K562 (cell line): ENCODE data around the gene COASY. TPM values are rescaled to one million over a fixed set of nuclear protein-coding genes. Genes with fewer than 3 reads are reported as not detected.
A peak's percentile ranks its signal among the peaks of the same experiment; 100 is the strongest.

Experiments
- CBX8 ChIP-seq: fragments of 200-600 bp; sonication (generic); IDR thresholded peaks from 2 replicates; pipeline ENCODE4 v1.6.1; 2012; ENCODE audit warnings: borderline replicate concordance, mixed run types, low read depth, mild to moderate bottlenecking, moderate library complexity, mixed read lengths, low read length, control low read depth, inconsistent platforms; ENCODE audit not compliant: poor library complexity, severe bottlenecking; ENCODE audit errors: extremely low read depth
- CCNT2 ChIP-seq: IDR thresholded peaks from 2 replicates; pipeline ENCODE4 v1.6.1; 2011; ENCODE audit warnings: borderline replicate concordance, low read depth, mild to moderate bottlenecking, moderate library complexity, mixed read lengths, low read length; ENCODE audit not compliant: insufficient read length; ENCODE audit errors: extremely low read depth
- CUX1 ChIP-seq: fragments of 200-800 bp; sonication (Bioruptor generic); IDR thresholded peaks from 2 replicates; pipeline ENCODE4 v1.6.1; 2016; ENCODE audit warnings: missing genetic modification characterization, missing compliant biosample characterization
- DPF2 ChIP-seq: fragments of 450-650 bp; IDR thresholded peaks from 2 replicates; pipeline ENCODE4 v1.6.1; 2016
- FOXJ2 ChIP-seq: fragments of 200-800 bp; sonication (Bioruptor generic); IDR thresholded peaks from 2 replicates; pipeline ENCODE4 v1.6.1; 2016; ENCODE audit warnings: missing genetic modification characterization, missing compliant biosample characterization
- GTF2F1 ChIP-seq: IDR thresholded peaks from 2 replicates; pipeline ENCODE4 v1.6.1; 2011; ENCODE audit warnings: low read depth, low read length, improper control_type of control experiment
- HDAC1 ChIP-seq, 2 experiments: fragments of 450-650 bp; IDR thresholded peaks; 2 replicates each; pipeline ENCODE4 v1.6.1; 2016 to 2017; ENCODE audit warnings: inconsistent platforms in 1 of 2, mild to moderate bottlenecking in 1 of 2, moderate library complexity in 1 of 2
- HDAC3 ChIP-seq: fragments of 450-650 bp; IDR thresholded peaks from 2 replicates; pipeline ENCODE4 v1.6.1; 2018; ENCODE audit warnings: borderline replicate concordance, mild to moderate bottlenecking, moderate library complexity; ENCODE audit not compliant: partially characterized antibody
- MAZ ChIP-seq, 2 experiments: fragments of 450-650 bp in 1 of 2; sonication (generic) in 1 of 2; formaldehyde crosslinking; IDR thresholded peaks in 1 of 2; conservative IDR thresholded peaks in 1 of 2; 2 replicates each; pipeline versions ENCODE4 v1.4.0 to v1.5.0; 2020; ENCODE audit warnings: mild to moderate bottlenecking in 1 of 2, missing genetic modification reagents in 1 of 2
- NCOA2 ChIP-seq, 2 experiments: fragments of 450-650 bp; IDR thresholded peaks; 2 replicates each; pipeline ENCODE4 v1.6.1; 2018; ENCODE audit warnings: mild to moderate bottlenecking in 2 of 2, moderate library complexity in 1 of 2; ENCODE audit not compliant: partially characterized antibody in 2 of 2
- POLR3A ChIP-seq: IDR thresholded peaks from 2 replicates; pipeline ENCODE4 v1.6.1; 2011; ENCODE audit warnings: borderline replicate concordance, mild to moderate bottlenecking, moderate library complexity; ENCODE audit not compliant: insufficient read length, insufficient read depth; ENCODE audit errors: extremely low read depth
- RBM14 ChIP-seq: fragments of 200-400 bp; formaldehyde crosslinking; IDR thresholded peaks from 2 replicates; pipeline ENCODE4 v1.6.1; 2018; ENCODE audit warnings: low read depth, mild to moderate bottlenecking, low read length, moderate library complexity, borderline replicate concordance; ENCODE audit not compliant: insufficient read depth
- SIN3B ChIP-seq: fragments of 450-650 bp; IDR thresholded peaks from 2 replicates; pipeline ENCODE4 v1.6.1; 2017; ENCODE audit warnings: low read depth, mild to moderate bottlenecking, moderate library complexity
- TCFL5 ChIP-seq: fragments of 250-450 bp; sonication (Bioruptor Pico); conservative IDR thresholded peaks from 2 replicates; pipeline ENCODE4 v1.6.1; 2021; ENCODE audit warnings: mild to moderate bottlenecking, moderate library complexity, matching md5 sums
- XRCC3 ChIP-seq: fragments of 450-650 bp; IDR thresholded peaks from 2 replicates; pipeline ENCODE4 v1.6.1; 2017; ENCODE audit warnings: mild to moderate bottlenecking, moderate library complexity
- ZBTB26 ChIP-seq: fragments of 450-650 bp; formaldehyde crosslinking; IDR thresholded peaks from 2 replicates; pipeline ENCODE4 v1.4.0; 2022; ENCODE audit warnings: missing genetic modification characterization
- ZBTB7A ChIP-seq: IDR thresholded peaks from 2 replicates; pipeline ENCODE4 v1.6.1; 2011; ENCODE audit warnings: low read depth, mild to moderate bottlenecking, low read length, moderate library complexity, borderline replicate concordance; ENCODE audit not compliant: control insufficient read depth
- ZFP30 ChIP-seq: fragments of 250-450 bp; sonication (Bioruptor Pico); IDR thresholded peaks from 2 replicates; pipeline ENCODE4 v1.8.0; 2022; ENCODE audit warnings: moderate library complexity, mild to moderate bottlenecking, inconsistent platforms, borderline replicate concordance
- ZFPM2 ChIP-seq: fragments of 250-450 bp; sonication (Bioruptor Pico); IDR thresholded peaks from 2 replicates; pipeline ENCODE4 v1.5.1; 2022; ENCODE audit warnings: mild to moderate bottlenecking
- ZNF3 ChIP-seq: fragments of 250-450 bp; sonication (Bioruptor Pico); IDR thresholded peaks from 2 replicates; pipeline ENCODE4 v1.5.0; 2021; ENCODE audit warnings: mild to moderate bottlenecking, moderate library complexity
- ZNF79 ChIP-seq: fragments of 250-450 bp; sonication (Bioruptor Pico); IDR thresholded peaks from 2 replicates; pipeline ENCODE4 v1.4.0; 2020; ENCODE audit warnings: low read depth, mild to moderate bottlenecking, moderate library complexity
- polyA plus RNA-seq, 8 experiments: library from polyadenylated mRNA; depleted of rRNA in 4 of 8; stranded (reverse) in 5 of 8; unstranded in 3 of 8; fragments of >200 nt; fragmentation: Nextera tagmentation in 2 of 8; fragmentation: Illumina TruSeq in 1 of 8; extraction: Ambion mirVana in 2 of 8; extraction: Trizol in 1 of 8; gene quantifications; 2 replicates each; pipeline versions ENCODE4 v1.2.1 to v1.2.3, GENCODE V29; 2011 to 2014; ENCODE audit warnings: inconsistent platforms in 1 of 8, missing spikeins in 1 of 8
- total RNA-seq, 7 experiments: library from RNA; depleted of rRNA in 6 of 7; stranded (reverse); fragments of >200 nt in 6 of 7; fragmentation: Illumina TruSeq in 2 of 7; extraction: Trizol in 2 of 7; gene quantifications; 2 replicates each; pipeline versions ENCODE4 v1.2.1 to v1.2.3, GENCODE V29; 2011 to 2021; ENCODE audit warnings: low replicate concordance in 1 of 7

COASY gene
- total and polyA plus RNA-seq, 9 of the 15 experiments (the other 6 are each of a cell fraction or from before 2014, with no cell fraction given), result 25.4 to 175 (median 62.3) TPM

GRCh38 chr17:42518755-42519545 is 43.0 kb upstream of the COASY start (continued):
- TF ChIP-seq NCOA2 (IDR thresholded peaks at IDR 0.05; ENCODE audit: partially characterized antibody in 2 of 2) (no peak), XRCC3 (no peak), CUX1 (no peak), TCFL5 (no peak), MAZ (CRISPR knock-in tag; conservative IDR thresholded peaks at IDR 0.05 in 1 of 2, IDR thresholded peaks at IDR 0.05 in 1 of 2) (peak; percentile 72 to 76), ZFP30 (no peak), ZNF3 (CRISPR knock-in tag) (no peak), DPF2 (peak; percentile 79), FOXJ2 (tag) (peak; percentile 62; the same call in 1 of the 2 replicates), ZBTB7A (peak; percentile 38; the same call in 1 of the 2 replicates), ZNF79 (CRISPR knock-in tag) (no peak), CCNT2 (peak; percentile 80), ZBTB26 (no peak), POLR3A (no peak), GTF2F1 (no peak), ZFPM2 (CRISPR knock-in tag) (no peak), HDAC1 (IDR thresholded peaks at IDR 0.05) (no peak), HDAC3 (no peak), SIN3B (no peak), RBM14 (no peak), CBX8 (no peak)
